RWPE2 (cell line): Measurements from ENCODE around the gene IL20RB.

Experiments
- ATAC-seq: fragments of 200-7000 bp; cut with Tn5 transposase; 3 replicates; pipeline ENCODE4 v1.9.1; 2021; ENCODE audit warnings: low read depth
- DNase-seq: peaks from one replicate; pipeline ENCODE4 v3.0.0-alpha.2; 2020; ENCODE audit warnings: low spot score
- H3K27ac ChIP-seq: fragments of 450-650 bp; 2 replicates; pipeline ENCODE4 v1.5.1; 2017; ENCODE audit warnings: mild to moderate bottlenecking; ENCODE audit not compliant: poor library complexity, severe bottlenecking
- H3K27me3 ChIP-seq: fragments of 250-450 bp; sonication (Bioruptor Pico); 2 replicates; pipeline ENCODE4 v1.5.1; 2021; ENCODE audit warnings: mild to moderate bottlenecking, moderate library complexity; ENCODE audit not compliant: insufficient read depth, poor library complexity, severe bottlenecking
- H3K36me3 ChIP-seq: fragments of 250-450 bp; sonication (Bioruptor Pico); 2 replicates; pipeline ENCODE4 v1.5.1; 2020; ENCODE audit warnings: low read depth, mild to moderate bottlenecking, moderate library complexity
- H3K4me1 ChIP-seq: fragments of 250-450 bp; sonication (Bioruptor Pico); 2 replicates; pipeline ENCODE4 v1.5.1; 2021; ENCODE audit warnings: mild to moderate bottlenecking, moderate library complexity; ENCODE audit not compliant: insufficient read depth, poor library complexity, severe bottlenecking
- H3K4me3 ChIP-seq: fragments of 250-450 bp; sonication (Bioruptor Pico); 2 replicates; pipeline ENCODE4 v1.5.1; 2021; ENCODE audit warnings: mild to moderate bottlenecking, moderate library complexity; ENCODE audit not compliant: severe bottlenecking
- H3K9me3 ChIP-seq: fragments of 250-450 bp; sonication (Bioruptor Pico); 2 replicates; pipeline ENCODE4 v1.5.1; 2021; ENCODE audit warnings: mild to moderate bottlenecking, moderate library complexity; ENCODE audit not compliant: severe bottlenecking
- TF ChIP-seq, protein P1 (sequence below): fragments of 450-650 bp; IDR thresholded peaks from one replicate; pipeline ENCODE4 v1.5.1; 2017; ENCODE audit warnings: mild to moderate bottlenecking, moderate library complexity; ENCODE audit not compliant: poor library complexity, severe bottlenecking

The IL20RB gene

DNA sequence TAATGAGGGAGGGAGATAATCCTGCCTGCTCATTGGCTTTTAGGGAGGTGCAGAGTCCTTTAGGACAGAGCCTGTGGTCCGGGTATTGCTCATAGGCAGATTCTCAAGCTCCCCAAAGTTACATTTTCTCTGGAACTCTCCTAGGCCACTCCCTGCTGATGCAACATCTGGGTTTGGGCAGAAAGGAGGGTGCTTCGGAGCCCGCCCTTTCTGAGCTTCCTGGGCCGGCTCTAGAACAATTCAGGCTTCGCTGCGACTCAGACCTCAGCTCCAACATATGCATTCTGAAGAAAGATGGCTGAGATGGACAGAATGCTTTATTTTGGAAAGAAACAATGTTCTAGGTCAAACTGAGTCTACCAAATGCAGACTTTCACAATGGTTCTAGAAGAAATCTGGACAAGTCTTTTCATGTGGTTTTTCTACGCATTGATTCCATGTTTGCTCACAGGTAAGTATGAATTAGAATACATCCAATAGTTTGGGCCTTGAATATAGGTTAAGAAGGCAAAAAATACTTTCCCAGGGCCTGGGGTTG, at the start of gene IL20RB:
IL20RB (plus strand) TSS at position 233 of the 538 bp plus-strand sequence; CDS start at position 364, 131 bp downstream.
- Histone ChIP-seq H3K4me1 (peaks cover 75% of the 10 kb centered on the region), H3K4me3 (peak within 1 kb of the TSS; percentile 45), H3K27ac (peak within 1 kb of the TSS; percentile 99), H3K9me3 (no peaks in the 10 kb centered on the region), H3K36me3 (peaks cover 37% of the 10 kb centered on the region), H3K27me3 (no peaks in the 10 kb centered on the region)
- ATAC-seq: peak; percentile 76
- DNase-seq: peak; percentile 81
- TF ChIP-seq, protein P1, sequence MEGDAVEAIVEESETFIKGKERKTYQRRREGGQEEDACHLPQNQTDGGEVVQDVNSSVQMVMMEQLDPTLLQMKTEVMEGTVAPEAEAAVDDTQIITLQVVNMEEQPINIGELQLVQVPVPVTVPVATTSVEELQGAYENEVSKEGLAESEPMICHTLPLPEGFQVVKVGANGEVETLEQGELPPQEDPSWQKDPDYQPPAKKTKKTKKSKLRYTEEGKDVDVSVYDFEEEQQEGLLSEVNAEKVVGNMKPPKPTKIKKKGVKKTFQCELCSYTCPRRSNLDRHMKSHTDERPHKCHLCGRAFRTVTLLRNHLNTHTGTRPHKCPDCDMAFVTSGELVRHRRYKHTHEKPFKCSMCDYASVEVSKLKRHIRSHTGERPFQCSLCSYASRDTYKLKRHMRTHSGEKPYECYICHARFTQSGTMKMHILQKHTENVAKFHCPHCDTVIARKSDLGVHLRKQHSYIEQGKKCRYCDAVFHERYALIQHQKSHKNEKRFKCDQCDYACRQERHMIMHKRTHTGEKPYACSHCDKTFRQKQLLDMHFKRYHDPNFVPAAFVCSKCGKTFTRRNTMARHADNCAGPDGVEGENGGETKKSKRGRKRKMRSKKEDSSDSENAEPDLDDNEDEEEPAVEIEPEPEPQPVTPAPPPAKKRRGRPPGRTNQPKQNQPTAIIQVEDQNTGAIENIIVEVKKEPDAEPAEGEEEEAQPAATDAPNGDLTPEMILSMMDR: no peak

DNA sequence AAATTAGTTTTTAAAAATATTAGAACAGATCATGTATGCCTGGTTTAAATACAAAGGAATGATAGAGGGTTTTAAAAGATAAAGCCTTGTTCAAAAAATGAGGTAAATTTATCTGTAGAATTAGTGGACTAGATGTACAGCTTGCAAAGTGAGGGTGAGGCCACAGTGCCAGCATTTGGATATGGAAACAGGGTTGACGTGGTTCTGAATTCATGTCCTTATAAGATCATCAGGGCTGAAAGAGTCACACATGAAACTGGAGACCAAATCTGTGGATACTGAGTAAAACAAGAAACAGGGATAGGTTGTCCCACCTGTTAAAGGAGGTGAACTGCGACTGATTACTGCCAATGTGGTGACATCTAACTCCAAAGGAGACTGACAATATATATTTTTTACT, 49.5 kb upstream of the IL20RB start:
- H3K4me3 ChIP-seq: no peak overlapping the region
- DNase-seq (no peak), ATAC-seq (no peak)
- no peaks in the 10 kb centered on the region for H3K27me3 ChIP-seq
- H3K9me3 ChIP-seq: peaks cover 16% of the 10 kb centered on the region
- H3K27ac ChIP-seq: no peak overlapping the region
- H3K4me1 ChIP-seq: no peaks in the 10 kb centered on the region
- H3K36me3 ChIP-seq: 0 out of 2 replicates have a peak, but pooled peaks cover 3% of the 10 kb centered on the region
- TF ChIP-seq, protein P1: no peak

- H3K9me3 ChIP-seq: peaks cover 11% of the 10 kb centered on the region
- no peaks in the 10 kb centered on the region for H3K27me3 ChIP-seq
- TF ChIP-seq, protein P1: no peak
- H3K4me1 ChIP-seq: no peaks in the 10 kb centered on the region
- H3K4me3 ChIP-seq: no peak overlapping the region
- DNase-seq (no peak), ATAC-seq (no peak)
- H3K36me3 ChIP-seq: 0 out of 2 replicates have a peak, but pooled peaks cover 3% of the 10 kb centered on the region
- no peak overlapping the region for H3K27ac ChIP-seq
Observed at GRCh38 chr3:136909187-136909586, 48.6 kb upstream of the IL20RB start.

GRCh38 chr3:136910697-136911096, 47.1 kb upstream of the IL20RB start:
- ATAC-seq (no peak), DNase-seq (no peak)
- H3K4me3 ChIP-seq: no peak overlapping the region
- no peaks in the 10 kb centered on the region for H3K4me1 ChIP-seq
- peaks cover 8% of the 10 kb centered on the region for H3K9me3 ChIP-seq
- H3K36me3 ChIP-seq: 0 out of 2 replicates have a peak, but pooled peaks cover 3% of the 10 kb centered on the region
- no peaks in the 10 kb centered on the region for H3K27me3 ChIP-seq
- TF ChIP-seq, protein P1: no peak
- no peak overlapping the region for H3K27ac ChIP-seq

- TF ChIP-seq, protein P1: no peak
- 0 out of 2 replicates have a peak, but pooled peaks cover 3% of the 10 kb centered on the region for H3K36me3 ChIP-seq
- H3K4me1 ChIP-seq: peaks cover 3% of the 10 kb centered on the region
- H3K9me3 ChIP-seq: peaks cover 8% of the 10 kb centered on the region
- DNase-seq (no peak), ATAC-seq (no peak)
- H3K27me3 ChIP-seq: no peaks in the 10 kb centered on the region
- H3K27ac ChIP-seq: no peak overlapping the region
- H3K4me3 ChIP-seq: no peak overlapping the region
Observed at GRCh38 chr3:136913168-136913567, 44.6 kb upstream of the IL20RB start.
